GM12878 (cell line): ENCODE measurements around the gene KRTAP1-1. TPM values are rescaled to one million over a fixed set of nuclear protein-coding genes. Genes with fewer than 3 reads are reported as not detected.
"Not testable (repeated sequence)": the region's sequence is repeated elsewhere in the genome, so short reads cannot be mapped to it uniquely, and the experiment has no call there.

Experiments used
- ATAC-seq: fragments of 200-7000 bp; cut with Tn5 transposase; 3 replicates; pipeline ENCODE4 v1.9.1; 2020; ENCODE audit warnings: mild to moderate bottlenecking, moderate library complexity
- BruUV-seq: library from RNA; stranded (reverse); fragments of 400-500 nt; replicated peaks from 2 replicates; lab custom pipeline; 2021; lab: Mats Ljungman, UMichigan
- CTCF ChIA-PET: fragments of 300-600 bp; sonication (Branson Sonifier 250); formaldehyde crosslinking; extraction: SDS; loops from one replicate; lab custom pipeline; 2021; ENCODE audit warnings: inconsistent platforms; lab: Yijun Ruan, JAX
- POLR2A ChIA-PET: fragments of 350-600 bp; formaldehyde crosslinking; extraction: SDS; loops from one replicate; lab custom pipeline; 2021; ENCODE audit warnings: inconsistent platforms; lab: Charles Lee
- RAD21 ChIA-PET: fragments of 300-600 bp; sonication (Branson Sonifier 250); formaldehyde crosslinking; loops from one replicate; lab custom pipeline; 2023; ENCODE audit warnings: antibody characterized with exemption; ENCODE audit not compliant: unreplicated experiment; lab: Charles Lee
- SMC1A ChIA-PET: fragments of 300-600 bp; sonication (Branson Sonifier 250); formaldehyde crosslinking; loops from one replicate; lab custom pipeline; 2023; ENCODE audit not compliant: unreplicated experiment, uncharacterized antibody; lab: Charles Lee
- DNase-seq: peaks from one replicate; pipeline ENCODE4 v3.0.0-alpha.2; 2011; ENCODE audit warnings: low read depth, low spot score
- FAIRE-seq: peaks from 3 replicates; lab custom pipeline; 2011; peaks lifted over from hg19 to GRCh38; lab: Jason Lieb, UNC
- H2AFZ ChIP-seq: 2 replicates; pipeline ENCODE4 v1.6.0; 2011; ENCODE audit warnings: low read depth, low read length, control low read depth; ENCODE audit not compliant: control insufficient read depth
- H3K27ac ChIP-seq: 2 replicates; pipeline ENCODE4 v1.5.1; 2011; ENCODE audit warnings: control low read depth; ENCODE audit not compliant: control insufficient read depth, insufficient read depth
- H3K27me3 ChIP-seq, 2 experiments: replicated peaks in 1 of 2; 2 replicates each; pipeline versions ENCODE4 v1.6.0 to v1.6.1; 2011; ENCODE audit warnings: low read length in 1 of 2; ENCODE audit not compliant: control insufficient read depth in 2 of 2, insufficient read depth in 2 of 2
- H3K36me3 ChIP-seq, 2 experiments: 2 replicates each; pipeline ENCODE4 v1.5.1; 2011; ENCODE audit warnings: low read length in 1 of 2; ENCODE audit not compliant: control insufficient read depth in 2 of 2, insufficient read depth in 2 of 2
- H3K4me1 ChIP-seq: 2 replicates; pipeline ENCODE4 v1.6.1; 2011; ENCODE audit warnings: mild to moderate bottlenecking, low read length, moderate library complexity, mixed read lengths; ENCODE audit not compliant: control insufficient read depth, insufficient read depth
- H3K4me2 ChIP-seq: 2 replicates; pipeline ENCODE4 v1.6.0; 2011; ENCODE audit warnings: control low read depth; ENCODE audit not compliant: control insufficient read depth, insufficient read depth
- H3K4me3 ChIP-seq: fragments of 200-600 bp; sonication (generic); 2 replicates; pipeline ENCODE4 v1.5.1; 2016
- H3K79me2 ChIP-seq: 2 replicates; pipeline ENCODE4 v1.6.0; 2011; ENCODE audit warnings: low read length; ENCODE audit not compliant: control insufficient read depth, insufficient read depth
- H3K9ac ChIP-seq: 2 replicates; pipeline ENCODE4 v1.8.0; 2011; ENCODE audit warnings: low read length, control low read depth, mixed read lengths; ENCODE audit not compliant: control insufficient read depth, insufficient read depth
- H3K9me3 ChIP-seq: replicated peaks from 3 replicates; pipeline ENCODE4 v1.5.1; 2011; ENCODE audit warnings: mild to moderate bottlenecking, low read length; ENCODE audit not compliant: control insufficient read depth, insufficient read depth
- H4K20me1 ChIP-seq: 2 replicates; pipeline ENCODE4 v1.6.0; 2011; ENCODE audit not compliant: control insufficient read depth, insufficient read depth
- BMI1 ChIP-seq: fragments of 450-650 bp; IDR thresholded peaks from 2 replicates; pipeline ENCODE4 v1.6.1; 2016; ENCODE audit warnings: mild to moderate bottlenecking, moderate library complexity, borderline replicate concordance
- CBX3 ChIP-seq: fragments of 200-600 bp; sonication (generic); IDR thresholded peaks from 2 replicates; pipeline ENCODE4 v1.6.1; 2016; ENCODE audit warnings: low read depth, borderline replicate concordance
- CHD1 ChIP-seq: IDR thresholded peaks from 2 replicates; pipeline ENCODE4 v1.6.1; 2012; ENCODE audit warnings: low read depth, low read length, improper control_type of control experiment
- EZH2 ChIP-seq: IDR thresholded peaks from 2 replicates; pipeline ENCODE4 v1.6.1; 2012; ENCODE audit warnings: low read depth, mild to moderate bottlenecking, control low read depth, inconsistent platforms, low read length, borderline replicate concordance; ENCODE audit not compliant: control insufficient read depth
- FOS ChIP-seq: IDR thresholded peaks from 3 replicates; pipeline ENCODE4 v1.6.1; 2011; ENCODE audit warnings: borderline replicate concordance; ENCODE audit not compliant: insufficient read length; ENCODE audit errors: extremely low read depth
- HDGF ChIP-seq: fragments of 450-650 bp; IDR thresholded peaks from 2 replicates; pipeline ENCODE4 v1.6.1; 2016; ENCODE audit warnings: antibody characterized with exemption
- HSF1 ChIP-seq: fragments of 150-350 bp; IDR thresholded peaks from 2 replicates; pipeline ENCODE4 v1.6.1; 2014; ENCODE audit warnings: mild to moderate bottlenecking, low read depth, low read length
- KAT2A ChIP-seq: conservative IDR thresholded peaks from 2 replicates; pipeline ENCODE4 v1.6.1; 2011; ENCODE audit warnings: low read depth, low read length; ENCODE audit not compliant: control insufficient read depth
- POLR2A ChIP-seq: IDR thresholded peaks from 2 replicates; pipeline ENCODE4 v1.6.1; 2011; ENCODE audit warnings: low read depth, mild to moderate bottlenecking, low read length
- RCOR1 ChIP-seq: conservative IDR thresholded peaks from 2 replicates; pipeline ENCODE4 v1.6.1; 2012; ENCODE audit warnings: low read depth, low read length, improper control_type of control experiment
- YY1 ChIP-seq: IDR thresholded peaks from 2 replicates; pipeline ENCODE4 v1.6.1; 2011; ENCODE audit warnings: low read depth, mild to moderate bottlenecking, low read length
- WGBS: methylation state at CpG from one replicate; pipeline ENCODE4 v1.1.6; 2016; ENCODE audit warnings: low lambda C conversion rate; ENCODE audit not compliant: insufficient replicate concordance, insufficient coverage; ENCODE audit errors: missing lambda C conversion rate; 5-methylcytosine and 5-hydroxymethylcytosine counted together
- in situ Hi-C: fragments of 300-500 bp; cut with MboI; formaldehyde crosslinking; loops from 9 replicates; pipeline ENCODE4 v1.14.3; 2018; ENCODE audit warnings: mixed read lengths
- intact Hi-C: fragments of 100-400 bp; cut with micrococcal nuclease; formaldehyde crosslinking; loops from one replicate; pipeline ENCODE4 v1.14.2; 2022; ENCODE audit not compliant: unreplicated experiment
- polyA plus RNA-seq, 11 experiments: library from polyadenylated mRNA; depleted of rRNA in 4 of 11; unstranded in 6 of 11; stranded (reverse) in 5 of 11; fragments of >200 nt; fragmentation: Nextera tagmentation in 4 of 11; fragmentation: Illumina TruSeq in 1 of 11; extraction: Ambion mirVana in 4 of 11; extraction: Trizol in 1 of 11; gene quantifications; 1 replicate in 1 of 11; 2 replicates in 10 of 11; pipeline versions ENCODE4 v1.2.1 to v1.2.3, GENCODE V29; 2011 to 2016; ENCODE audit warnings: inconsistent platforms in 2 of 11, missing spikeins in 2 of 11, low read depth in 1 of 11
- total RNA-seq, 4 experiments: library from RNA; depleted of rRNA in 3 of 4; stranded (reverse); fragments of >200 nt in 3 of 4; fragmentation: Illumina TruSeq in 1 of 4; extraction: Trizol in 1 of 4; gene quantifications; 2 replicates each; pipeline versions ENCODE4 v1.2.1 to v1.2.3, GENCODE V29; 2013 to 2021
- TF ChIP-seq, protein P1 (sequence below): fragments of 450-650 bp; IDR thresholded peaks from 2 replicates; pipeline ENCODE4 v1.6.1; 2017; ENCODE audit warnings: borderline replicate concordance

KRTAP1-1 gene
- total and polyA plus RNA-seq, 10 of the 15 experiments (the other 5 are each of a cell fraction or from before 2014, with no cell fraction given) = not detected

GRCh38 chr17:41060052-41060604 lies 18.9 kb upstream of the KRTAP1-1 start, which contains the start of gene KRTAP2-3:
KRTAP2-3 (minus strand) TSS chr17:41060114; CDS start chr17:41060050, 64 bp downstream.
- POLR2A ChIA-PET = no interaction called here
- BruUV-seq = no TSS peak
- intact Hi-C loops = no loop called here
- no peak for TF ChIP-seq KAT2A
- no peak for TF ChIP-seq CBX3
- no peak for TF ChIP-seq YY1
- TF ChIP-seq, protein P1, sequence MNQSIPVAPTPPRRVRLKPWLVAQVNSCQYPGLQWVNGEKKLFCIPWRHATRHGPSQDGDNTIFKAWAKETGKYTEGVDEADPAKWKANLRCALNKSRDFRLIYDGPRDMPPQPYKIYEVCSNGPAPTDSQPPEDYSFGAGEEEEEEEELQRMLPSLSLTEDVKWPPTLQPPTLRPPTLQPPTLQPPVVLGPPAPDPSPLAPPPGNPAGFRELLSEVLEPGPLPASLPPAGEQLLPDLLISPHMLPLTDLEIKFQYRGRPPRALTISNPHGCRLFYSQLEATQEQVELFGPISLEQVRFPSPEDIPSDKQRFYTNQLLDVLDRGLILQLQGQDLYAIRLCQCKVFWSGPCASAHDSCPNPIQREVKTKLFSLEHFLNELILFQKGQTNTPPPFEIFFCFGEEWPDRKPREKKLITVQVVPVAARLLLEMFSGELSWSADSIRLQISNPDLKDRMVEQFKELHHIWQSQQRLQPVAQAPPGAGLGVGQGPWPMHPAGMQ = no peak
- TF ChIP-seq HDGF = no peak
- no peak for TF ChIP-seq FOS
- no peak for TF ChIP-seq CHD1
- no peak for TF ChIP-seq POLR2A
- no peak for TF ChIP-seq HSF1
- TF ChIP-seq EZH2 = no peak
- no peak for TF ChIP-seq RCOR1
- TF ChIP-seq BMI1 = no peak
- Histone ChIP-seq H3K79me2 (no peaks in the 10 kb centered on the region), H3K4me3 (no peak within 1 kb of the TSS), H4K20me1 (no peaks in the 10 kb centered on the region), H3K9ac (no peak within 1 kb of the TSS), H3K27me3 (no peaks in the 10 kb centered on the region; a peak in 1 of 4 replicates), H3K4me2 (no peak within 1 kb of the TSS), H3K36me3 (no peaks in the 10 kb centered on the region), H3K9me3 (no peaks in the 10 kb centered on the region), H3K27ac (no peak within 1 kb of the TSS), H2AFZ (no peak within 1 kb of the TSS), H3K4me1 (no peaks in the 10 kb centered on the region)
- RAD21 ChIA-PET = no interaction called here
- FAIRE-seq = no peak
- SMC1A ChIA-PET = no interaction called here
- ATAC-seq = no peak
- 23% methylated on average over 6 of the region's 6 CpGs for WGBS
- DNase-seq = no peak
- in situ Hi-C loops = no loop called here
- CTCF ChIA-PET = no interaction called here

DNA sequence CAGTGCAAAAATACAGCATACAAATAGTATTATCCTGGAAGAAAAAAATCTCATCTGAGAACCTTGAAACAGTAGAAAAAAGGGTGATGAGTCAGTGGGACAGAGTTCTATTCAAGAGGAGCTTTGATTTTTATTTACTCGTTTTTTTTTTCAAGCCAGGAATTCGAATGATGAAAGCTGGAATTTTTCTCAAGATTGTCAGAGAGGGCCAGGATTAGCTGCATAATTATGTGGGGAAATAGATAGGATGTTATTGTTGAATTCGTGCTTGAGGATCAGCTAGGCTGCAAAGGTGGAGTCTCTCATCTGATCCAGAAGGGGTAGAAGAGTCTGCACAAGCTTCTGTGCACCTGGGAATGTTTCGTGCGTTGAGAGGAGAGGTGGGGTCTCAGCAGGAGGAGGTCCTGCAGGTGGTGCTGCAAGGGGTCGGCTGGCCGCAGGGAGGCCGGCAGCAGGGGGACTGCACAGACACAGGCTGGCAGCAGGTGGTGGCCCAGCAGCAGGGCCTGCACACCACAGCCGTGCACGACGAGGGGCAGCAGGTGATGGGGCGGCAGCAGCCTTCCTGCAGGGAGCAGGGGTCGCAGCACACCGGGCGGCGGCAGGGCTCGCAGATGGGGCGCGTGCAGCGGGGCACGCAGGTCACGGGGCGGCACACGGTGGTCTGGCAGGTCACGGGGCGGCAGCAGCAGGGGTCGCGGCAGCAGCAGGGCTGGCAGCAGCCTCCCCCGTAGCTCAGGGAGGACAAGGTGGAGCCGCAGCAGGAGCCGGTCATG lies 18.2 kb upstream of the KRTAP1-1 start:
- H3K4me1 ChIP-seq, H3K4me3 ChIP-seq, ATAC-seq, CTCF ChIA-PET, H3K9me3 ChIP-seq, DNase-seq, H3K36me3 ChIP-seq, intact Hi-C loops, H3K27ac ChIP-seq, H3K9ac ChIP-seq, BruUV-seq, in situ Hi-C loops, H4K20me1 ChIP-seq, POLR2A ChIA-PET, FAIRE-seq, H3K79me2 ChIP-seq, H2AFZ ChIP-seq, RAD21 ChIA-PET, H3K4me2 ChIP-seq, H3K27me3 ChIP-seq: not testable (repeated sequence)
- SMC1A ChIA-PET = interaction anchor here (0.6 kb wide), 1 partner anchor 387 kb away, joined by 3 read pairs; no protein-coding TSS in a partner anchor
- 47% methylated on average over 10 of the region's 31 CpGs for WGBS
